H4 (cell line): ENCODE measurements around the gene PEX10. TPM values are rescaled to one million over a fixed set of nuclear protein-coding genes. Genes with fewer than 3 reads are reported as not detected.

Source experiments
- DNase-seq: peaks from one replicate; pipeline ENCODE4 v3.0.0-alpha.2; 2015; ENCODE audit warnings: low spot score
- total RNA-seq: library from RNA; depleted of rRNA; stranded (reverse); fragments of >200 nt; shearing (Covaris generic); gene quantifications from 2 replicates; pipeline ENCODE4 v1.2.3, GENCODE V29; 2014

The PEX10 gene
- total RNA-seq, 1 experiment from 2014 or later = 26.1 TPM

DNA sequence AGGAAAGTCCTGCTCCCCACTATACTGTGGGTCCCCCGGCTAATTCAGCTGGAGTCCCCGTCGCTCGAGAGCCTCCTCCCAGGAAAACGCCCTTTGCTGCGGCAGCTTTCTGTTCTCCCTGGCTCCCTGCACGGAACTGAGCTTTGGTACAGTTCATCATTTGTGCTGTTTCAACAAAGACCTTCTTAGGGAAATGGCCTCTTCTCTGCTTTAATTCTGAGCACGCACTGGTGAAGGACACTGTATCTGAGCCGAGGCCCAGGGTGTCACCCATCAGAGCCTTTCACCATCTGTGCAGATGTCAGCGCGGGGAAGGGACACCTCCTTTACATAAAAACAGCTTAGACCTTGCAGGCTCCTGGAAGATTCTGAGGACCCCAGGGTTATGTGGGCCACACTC lies 13.5 kb upstream of the PEX10 start:
- DNase-seq = no peak

GRCh38 chr1:2422523-2422922 lies 10.2 kb upstream of the PEX10 start:
- DNase-seq = no peak

DNA sequence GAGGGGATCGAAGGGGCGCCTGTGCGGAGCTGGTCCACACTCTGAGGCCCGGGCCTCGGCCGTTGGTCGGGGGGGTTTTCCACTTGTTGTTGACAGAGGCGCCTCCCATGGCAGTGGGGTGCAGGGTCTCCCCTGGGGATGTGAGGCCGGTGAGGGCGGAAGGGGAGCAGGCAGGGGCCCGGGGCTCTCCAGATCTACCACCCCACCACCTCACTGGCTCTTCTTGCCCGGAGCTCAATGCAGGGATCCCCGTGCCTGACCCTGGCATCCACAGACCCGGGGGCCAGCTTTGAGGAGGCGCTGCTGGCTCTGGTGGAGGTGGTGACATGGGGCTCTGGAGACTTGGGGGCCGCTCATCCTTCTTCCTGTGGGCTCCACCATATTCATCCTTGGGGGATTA lies 7.1 kb upstream of the PEX10 start:
- DNase-seq = no peak

- no peak for DNase-seq
Observed at GRCh38 chr1:2418791-2419320, 6.5 kb upstream of the PEX10 start.

GRCh38 chr1:2417833-2418225 lies 5.5 kb upstream of the PEX10 start:
- DNase-seq = no peak

DNA sequence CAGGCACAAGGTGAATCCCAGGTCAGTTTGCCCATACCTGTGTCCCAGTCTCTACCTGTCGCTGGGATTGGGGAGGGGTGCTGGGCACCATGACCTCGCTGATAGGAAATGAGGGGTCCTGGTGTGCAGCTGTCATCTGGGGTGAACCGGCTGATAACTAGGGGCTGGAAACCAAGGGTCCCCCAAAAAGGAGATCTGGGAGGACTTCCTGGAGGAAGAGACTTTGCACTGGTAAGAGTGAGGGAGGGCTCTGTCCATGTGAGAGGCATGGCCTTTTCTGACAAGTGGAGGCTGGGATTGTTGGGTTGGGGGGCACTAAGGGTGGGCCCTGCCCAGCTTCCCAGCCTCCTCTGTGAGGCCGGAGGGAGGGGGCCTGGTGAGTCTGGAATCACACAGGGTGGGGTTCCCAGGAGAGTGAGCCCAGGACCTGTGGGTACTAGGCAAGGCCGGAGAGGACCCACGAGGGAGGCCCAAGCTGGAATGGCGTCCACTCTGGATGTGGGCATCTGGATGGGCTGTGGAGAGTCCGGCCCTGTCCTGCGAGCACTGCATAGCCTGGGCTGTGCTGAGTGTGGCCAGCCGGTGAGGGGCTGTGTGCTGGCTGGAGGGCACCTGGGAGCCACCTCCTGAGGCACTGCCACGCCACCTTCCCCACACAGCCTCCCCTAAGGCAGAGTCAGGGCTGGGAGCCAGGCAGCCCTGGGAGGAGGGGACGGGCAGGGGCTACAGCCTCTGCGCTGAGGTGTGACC lies 4.9 kb upstream of the PEX10 start:
- no peak for DNase-seq

DNA sequence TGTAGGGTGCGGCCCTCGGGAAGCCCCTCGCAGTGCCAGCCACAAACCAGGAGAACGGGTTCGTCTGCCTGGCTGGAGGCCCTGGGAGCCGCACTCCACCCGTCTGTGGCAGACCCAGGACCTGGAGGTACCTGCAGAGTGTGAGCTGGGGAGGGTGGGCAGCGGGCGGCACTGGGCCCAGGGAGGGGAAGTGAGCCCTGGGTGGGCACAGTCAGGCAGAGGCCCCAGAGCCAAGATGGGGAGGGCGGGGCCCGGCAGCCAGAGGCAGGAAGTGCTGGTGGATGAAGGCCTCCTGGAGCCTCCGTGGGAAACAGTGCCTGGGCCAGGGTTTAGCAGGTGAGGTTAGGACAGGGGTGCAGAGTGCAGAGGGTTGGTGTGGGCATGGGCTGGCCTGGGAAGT lies 4.0 kb upstream of the PEX10 start:
- no peak for DNase-seq

- no peak for DNase-seq
Observed at GRCh38 chr1:2415801-2416208, 3.4 kb upstream of the PEX10 start.

DNA sequence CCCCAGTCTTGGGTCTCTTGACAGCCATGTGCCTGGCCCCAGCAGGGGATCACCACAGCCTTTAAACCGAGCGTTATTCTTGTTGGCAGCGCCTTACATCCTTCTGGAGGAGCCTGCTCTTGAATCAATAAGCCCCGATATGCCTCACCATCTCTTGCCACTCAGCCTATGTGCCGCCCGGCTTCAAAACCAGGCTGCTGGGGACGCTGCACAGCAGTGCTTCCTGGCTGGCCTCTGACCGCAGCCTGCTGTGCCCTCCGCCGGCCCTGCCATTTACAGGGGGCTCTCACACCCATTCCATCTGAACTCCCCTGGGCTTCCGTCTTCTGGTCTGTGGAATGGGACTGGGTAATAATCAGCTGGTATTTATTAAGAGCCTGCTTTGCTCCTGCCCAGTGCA lies 3.0 kb upstream of the PEX10 start:
- no peak for DNase-seq

- peak; percentile 51 for DNase-seq
Observed at GRCh38 chr1:2414297-2414958, 2.1 kb upstream of the PEX10 start.

GRCh38 chr1:2413495-2414296 lies 1.3 kb upstream of the PEX10 start:
- no peak for DNase-seq

DNA sequence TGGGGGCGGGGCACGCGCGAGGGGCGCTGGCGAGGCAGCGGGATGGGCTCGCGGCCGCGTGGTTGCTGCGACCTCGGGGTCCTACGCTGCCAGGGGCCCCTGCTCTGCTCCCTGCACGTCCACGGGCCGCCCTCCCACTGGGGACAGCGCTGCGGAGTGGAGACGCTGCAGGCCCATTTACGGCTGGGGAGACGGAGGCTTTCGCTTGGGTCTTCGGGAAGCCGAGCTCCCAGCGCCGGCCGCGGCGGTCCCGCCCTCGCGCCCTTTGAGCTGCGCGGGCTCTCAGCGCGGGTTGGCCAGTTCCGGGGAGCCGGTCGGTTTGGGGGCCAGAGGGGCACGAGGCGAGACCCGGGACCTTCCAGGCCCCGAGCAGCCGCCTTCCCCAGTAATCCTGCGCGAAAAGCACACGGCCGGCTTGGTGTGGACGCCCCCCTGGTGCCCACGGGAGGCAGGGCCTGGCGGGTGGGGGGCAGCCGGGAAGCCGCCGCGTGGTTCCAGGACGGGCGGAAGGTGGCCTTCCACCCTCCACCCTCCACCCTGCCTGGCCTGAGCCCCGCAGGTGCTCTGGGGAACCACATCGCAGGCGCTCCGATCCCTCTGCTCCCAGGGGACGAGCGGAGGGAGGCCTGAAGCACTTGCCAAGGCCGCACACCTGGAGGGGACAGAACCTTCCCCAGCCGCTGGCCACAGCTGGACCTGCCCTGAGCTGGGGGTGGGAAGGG lies 570 bp upstream of the PEX10 start:
- DNase-seq = no peak

DNA sequence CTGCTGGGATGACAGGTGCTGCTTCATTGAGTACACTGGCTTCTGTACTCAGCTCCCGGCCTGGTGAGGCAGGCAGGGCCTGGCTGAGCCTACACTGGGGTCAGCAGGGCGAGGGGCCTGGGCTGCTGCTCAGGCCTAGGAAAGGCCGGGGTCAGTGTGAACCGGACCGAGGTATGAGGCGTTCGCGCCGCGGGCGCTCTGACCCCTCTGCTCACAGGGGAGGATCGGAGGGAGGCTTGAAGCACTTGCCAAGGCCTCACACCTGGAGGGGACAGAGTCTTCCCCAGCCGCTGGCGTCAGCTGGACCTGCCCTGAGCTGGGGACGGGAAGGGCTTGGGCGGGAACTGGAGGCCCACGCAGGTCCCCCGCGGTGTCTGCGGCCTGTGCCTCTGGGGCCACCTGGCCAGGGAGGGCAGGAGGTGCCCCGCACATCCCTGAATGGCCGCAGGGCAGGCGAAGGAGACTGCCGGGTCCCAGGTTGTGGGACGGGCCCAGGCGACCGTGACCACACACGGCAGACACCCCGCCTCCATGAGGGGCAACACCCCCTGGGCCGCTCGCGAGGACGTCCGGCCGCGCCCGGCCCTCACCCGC lies 466 bp downstream of the PEX10 start:
- DNase-seq = no peak

DNA sequence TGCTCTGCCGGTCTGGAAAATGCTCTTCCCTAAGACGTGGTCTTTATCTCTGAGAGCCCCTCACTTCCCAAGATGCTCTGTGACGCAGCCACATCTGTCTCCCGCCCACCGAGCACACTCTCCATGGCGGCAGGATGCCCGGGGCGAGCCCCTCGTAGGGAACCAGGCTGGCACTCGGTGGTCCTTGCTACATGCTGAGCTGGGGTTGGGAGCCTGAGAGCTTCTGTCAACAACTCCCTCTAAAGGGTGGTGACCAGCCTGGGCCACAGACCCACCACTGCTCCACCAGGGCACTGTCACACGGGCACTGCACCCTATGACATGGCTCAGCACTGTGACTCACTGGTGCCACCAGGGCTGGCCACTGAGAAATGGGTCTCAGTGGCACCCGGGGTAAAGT lies 2.6 kb downstream of the PEX10 start:
- no peak for DNase-seq

DNA sequence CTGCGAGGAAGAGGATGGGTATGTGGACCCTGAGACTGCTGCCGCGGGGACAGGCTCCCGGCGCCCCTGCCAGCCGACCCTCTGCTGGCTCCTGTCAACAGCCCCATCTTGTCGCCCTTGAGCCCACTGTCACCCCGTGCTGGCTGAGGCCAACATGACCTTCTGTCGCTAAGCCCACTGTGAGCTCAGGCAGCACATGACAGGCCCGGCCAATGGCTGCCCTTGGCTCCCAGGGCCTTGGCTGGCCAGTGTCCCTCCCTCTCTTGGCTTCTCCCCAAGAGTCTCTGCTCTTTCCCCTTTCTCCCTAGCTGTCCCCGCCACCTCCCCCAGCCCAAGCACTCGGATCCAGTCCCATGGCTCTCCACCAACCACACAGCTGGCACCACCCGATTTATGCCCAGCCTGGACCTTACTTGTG lies 3.5 kb downstream of the PEX10 start:
- no peak for DNase-seq

- DNase-seq = no peak
Observed at GRCh38 chr1:2408456-2408855, 3.9 kb downstream of the PEX10 start.

DNA sequence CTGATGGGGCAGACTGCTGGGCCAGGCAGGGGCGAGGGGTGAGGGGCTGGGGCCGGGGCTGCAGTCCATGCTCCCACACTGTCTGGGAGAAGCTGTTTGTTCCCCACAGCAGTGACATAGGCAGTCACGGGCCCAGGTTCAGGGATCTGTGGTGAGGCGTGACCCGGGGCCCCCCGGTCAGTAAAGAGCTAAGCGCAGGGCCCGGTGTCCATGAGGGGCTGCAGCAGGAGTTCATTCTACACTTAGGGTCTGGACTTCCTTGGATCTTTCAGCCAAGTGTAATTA lies 4.4 kb downstream of the PEX10 start:
- no peak for DNase-seq

DNA sequence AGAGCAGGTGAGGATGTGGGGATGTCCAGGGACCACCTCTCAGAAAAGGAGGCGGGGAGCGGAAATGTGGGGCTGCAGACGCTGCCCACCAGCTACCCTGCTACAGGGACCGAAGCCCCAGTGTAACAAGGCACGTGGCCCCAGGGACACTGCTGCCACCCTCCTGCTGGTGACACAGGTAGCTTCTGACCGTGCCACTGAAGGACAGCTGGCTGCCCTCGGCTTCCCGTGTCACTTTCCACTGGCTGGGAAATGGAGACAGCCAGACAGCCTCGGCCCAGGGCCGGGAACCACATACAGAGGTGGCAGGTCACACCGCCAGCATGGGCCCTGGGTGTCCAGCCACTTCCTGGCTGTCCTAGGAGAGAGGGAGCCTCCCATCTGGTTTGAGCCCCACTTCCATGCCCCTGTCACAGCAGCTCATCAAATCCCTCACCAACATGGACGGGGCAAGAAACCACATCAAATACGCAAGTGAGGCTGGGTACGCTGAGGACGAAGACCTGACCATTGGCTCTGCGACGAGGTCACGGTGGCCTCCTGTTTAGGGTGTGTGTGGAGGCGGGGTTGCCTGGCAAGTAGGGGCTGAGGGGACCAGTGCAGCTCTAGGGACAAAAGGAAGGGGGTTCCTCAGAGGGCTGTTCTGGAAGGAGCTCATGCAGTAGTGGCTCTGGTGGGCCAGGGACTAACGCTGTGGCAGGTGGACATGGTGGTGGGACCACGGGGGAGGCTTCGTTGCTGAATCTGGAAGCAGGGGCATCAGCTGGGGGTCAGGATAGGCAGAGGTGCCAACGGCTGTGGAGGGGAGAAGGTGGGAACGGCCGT lies 5.0 kb downstream of the PEX10 start:
- DNase-seq = no peak

GRCh38 chr1:2406451-2407041 lies 5.8 kb downstream of the PEX10 start:
- DNase-seq = no peak

GRCh38 chr1:2405588-2406295 lies 6.6 kb downstream of the PEX10 start:
- DNase-seq = no peak
